K562 (cell line): ENCODE data around the gene MAML1. TPM values are rescaled to one million over a fixed set of nuclear protein-coding genes. Genes with fewer than 3 reads are reported as not detected.

ENCODE experiments used
- ATAC-seq: fragments of 200-7000 bp; cut with Tn5 transposase; 3 replicates; pipeline ENCODE4 v1.9.1; 2020; ENCODE audit warnings: moderate library complexity
- BruUV-seq: library from RNA; stranded (reverse); fragments of 400-500 nt; replicated peaks from 2 replicates; lab custom pipeline; 2021; lab: Mats Ljungman, UMichigan
- CTCF ChIA-PET: fragments of 300-600 bp; formaldehyde crosslinking; extraction: SDS; loops from one replicate; lab custom pipeline; 2021; ENCODE audit warnings: low intra/inter-chr PET ratio; lab: Yijun Ruan, JAX
- POLR2A ChIA-PET: fragments of 300-600, 350-650 bp; sonication (Branson Sonifier 250); formaldehyde crosslinking; extraction: SDS; loops from one replicate; lab custom pipeline; 2021; ENCODE audit warnings: antibody characterized with exemption, inconsistent platforms; lab: Yijun Ruan, JAX
- DNase-seq, 4 experiments: peaks; one replicate each; pipeline versions ENCODE4 v3.0.0 to v3.0.0-alpha.2; 2011 to 2018; ENCODE audit warnings: low spot score in 3 of 4, mixed read lengths in 3 of 4; ENCODE audit errors: extremely low read depth in 1 of 4
- FAIRE-seq: peaks from 2 replicates; lab custom pipeline; 2011; peaks lifted over from hg19 to GRCh38; lab: Jason Lieb, UNC
- H2AFZ ChIP-seq: 2 replicates; pipeline ENCODE4 v1.6.0; 2011; ENCODE audit warnings: low read depth, low read length, control low read depth, inconsistent platforms
- H3K27ac ChIP-seq: fragments of 200-600 bp; 3 replicates; pipeline ENCODE4 v1.8.0; 2011; ENCODE audit warnings: low read depth, mild to moderate bottlenecking, control low read depth, inconsistent platforms, low read length, moderate library complexity, mixed read lengths; ENCODE audit errors: extremely low read depth
- H3K27me3 ChIP-seq, 2 experiments: fragments of 300-600 bp in 1 of 2; 2 replicates in 1 of 2; 3 replicates in 1 of 2; pipeline versions ENCODE4 v1.6.0 to v1.8.0; 2011; ENCODE audit warnings: inconsistent platforms in 2 of 2, low read length in 2 of 2, mild to moderate bottlenecking in 1 of 2, mixed read lengths in 1 of 2, moderate library complexity in 1 of 2; ENCODE audit not compliant: control insufficient read depth in 2 of 2, insufficient read depth in 2 of 2
- H3K36me3 ChIP-seq: fragments of 300-600 bp; 3 replicates; pipeline ENCODE4 v1.8.0; 2011; ENCODE audit warnings: mild to moderate bottlenecking, low read length, inconsistent platforms; ENCODE audit not compliant: control insufficient read depth, insufficient read depth
- H3K4me1 ChIP-seq, 2 experiments: fragments of 200-600 bp in 1 of 2; replicated peaks in 1 of 2; 2 replicates in 1 of 2; 3 replicates in 1 of 2; pipeline versions ENCODE4 v1.5.1 to v1.8.0; 2011; ENCODE audit warnings: inconsistent platforms in 2 of 2, low read length in 2 of 2, mild to moderate bottlenecking in 1 of 2, mixed read lengths in 1 of 2, moderate library complexity in 1 of 2; ENCODE audit not compliant: control insufficient read depth in 2 of 2, insufficient read depth in 2 of 2
- H3K4me2 ChIP-seq: 2 replicates; pipeline ENCODE4 v1.6.1; 2011; ENCODE audit warnings: low read length, control low read depth, inconsistent platforms, mixed read lengths; ENCODE audit not compliant: insufficient read depth
- H3K4me3 ChIP-seq: fragments of 200-600 bp; sonication (generic), shearing (Covaris generic); 2 replicates; pipeline ENCODE4 v1.5.1; 2016; ENCODE audit warnings: control low read depth, inconsistent platforms
- H3K79me2 ChIP-seq: fragments of 200-600 bp; 3 replicates; pipeline ENCODE4 v1.8.0; 2011; ENCODE audit warnings: low read length, inconsistent platforms; ENCODE audit not compliant: control insufficient read depth, insufficient read depth
- H3K9ac ChIP-seq, 2 experiments: 2 replicates each; pipeline versions ENCODE4 v1.6.0 to v1.6.1; 2011; ENCODE audit warnings: low read depth in 2 of 2, low read length in 2 of 2, control low read depth in 1 of 2, inconsistent platforms in 1 of 2, mild to moderate bottlenecking in 1 of 2, mixed read lengths in 1 of 2; ENCODE audit not compliant: insufficient read depth in 1 of 2
- H3K9me1 ChIP-seq: one replicate; pipeline ENCODE4 v1.6.0; 2011; ENCODE audit warnings: inconsistent platforms, mild to moderate bottlenecking, low read length, moderate library complexity; ENCODE audit not compliant: control insufficient read depth, insufficient read depth
- H3K9me3 ChIP-seq: replicated peaks from 2 replicates; pipeline ENCODE4 v1.5.1; 2011; ENCODE audit warnings: low read depth, low read length, inconsistent platforms; ENCODE audit not compliant: control insufficient read depth, insufficient read depth
- H4K20me1 ChIP-seq: replicated peaks from 2 replicates; pipeline ENCODE4 v1.6.1; 2011; ENCODE audit warnings: low read length, inconsistent platforms, mixed read lengths; ENCODE audit not compliant: control insufficient read depth, insufficient read depth
- ELF2 ChIP-seq: fragments of 250-450 bp; sonication (Bioruptor Pico); IDR thresholded peaks from 2 replicates; pipeline ENCODE4 v1.5.0; 2021; ENCODE audit warnings: mild to moderate bottlenecking
- ESRRA ChIP-seq: fragments of 450-650 bp; IDR thresholded peaks from 2 replicates; pipeline ENCODE4 v1.6.1; 2014; ENCODE audit warnings: low read depth, mild to moderate bottlenecking, moderate library complexity, borderline replicate concordance
- GTF2F1 ChIP-seq: IDR thresholded peaks from 2 replicates; pipeline ENCODE4 v1.6.1; 2011; ENCODE audit warnings: low read depth, low read length, improper control_type of control experiment
- KDM4B ChIP-seq, 2 experiments: fragments of 450-650 bp in 1 of 2; sonication (generic) in 1 of 2; IDR thresholded peaks; 2 replicates each; pipeline ENCODE4 v1.6.1; 2016 to 2017; ENCODE audit warnings: borderline replicate concordance in 2 of 2, antibody characterized with exemption in 1 of 2, low read depth in 1 of 2, mild to moderate bottlenecking in 1 of 2
- NFE2L1 ChIP-seq: fragments of 450-650 bp; IDR thresholded peaks from 2 replicates; pipeline ENCODE4 v1.6.1; 2016; ENCODE audit warnings: missing genetic modification characterization, low read depth, mild to moderate bottlenecking, missing compliant biosample characterization, moderate library complexity, borderline replicate concordance
- NFIX ChIP-seq: fragments of 250-450 bp; sonication (Bioruptor Pico); IDR thresholded peaks from 2 replicates; pipeline ENCODE4 v1.4.0; 2020; ENCODE audit warnings: low read depth, mild to moderate bottlenecking, moderate library complexity
- NONO ChIP-seq, 2 experiments: fragments of 200-400 bp in 1 of 2; fragments of 450-650 bp in 1 of 2; formaldehyde crosslinking in 1 of 2; IDR thresholded peaks; 2 replicates each; pipeline ENCODE4 v1.6.1; 2017; ENCODE audit warnings: low read depth in 2 of 2, mild to moderate bottlenecking in 2 of 2, moderate library complexity in 2 of 2, low read length in 1 of 2
- POLR2H ChIP-seq: IDR thresholded peaks from 2 replicates; pipeline ENCODE4 v1.6.1; 2016; ENCODE audit warnings: missing genetic modification characterization, low read depth, mild to moderate bottlenecking, control low read depth, missing compliant biosample characterization, moderate library complexity
- SMARCC2 ChIP-seq: fragments of 450-650 bp; IDR thresholded peaks from 2 replicates; pipeline ENCODE4 v1.6.1; 2017; ENCODE audit warnings: antibody characterized with exemption, moderate library complexity, mild to moderate bottlenecking, low read depth
- STAT5A ChIP-seq: IDR thresholded peaks from 2 replicates; pipeline ENCODE4 v1.6.1; 2012; ENCODE audit warnings: low read length, inconsistent platforms, borderline replicate concordance
- ZNF197 ChIP-seq: fragments of 200-800 bp; sonication (Bioruptor generic); IDR thresholded peaks from 2 replicates; pipeline ENCODE4 v1.6.1; 2016; ENCODE audit warnings: low read depth, missing genetic modification characterization, missing compliant biosample characterization
- ZNF445 ChIP-seq: fragments of 250-450 bp; sonication (Bioruptor Pico); IDR thresholded peaks from 2 replicates; pipeline ENCODE4 v1.4.0; 2020; ENCODE audit warnings: low read depth, mild to moderate bottlenecking, moderate library complexity
- WGBS: fragments of 100-300 bp; shearing (Covaris generic); methylation state at CpG from one replicate; pipeline ENCODE4 v1.1.6; 2016; ENCODE audit warnings: low coverage, mixed read lengths; ENCODE audit not compliant: insufficient coverage; ENCODE audit errors: missing lambda C conversion rate; 5-methylcytosine and 5-hydroxymethylcytosine counted together
- in situ Hi-C: fragments of 300-500 bp; cut with MboI; formaldehyde crosslinking; loops from 4 replicates; pipeline ENCODE4 v1.15.0; 2018; ENCODE audit warnings: inconsistent platforms, mixed read lengths
- intact Hi-C: fragments of 100-400 bp; cut with micrococcal nuclease; formaldehyde crosslinking; loops from 2 replicates; pipeline ENCODE4 v1.14.2; 2022
- polyA plus RNA-seq, 8 experiments: library from polyadenylated mRNA; depleted of rRNA in 4 of 8; stranded (reverse) in 5 of 8; unstranded in 3 of 8; fragments of >200 nt; fragmentation: Nextera tagmentation in 2 of 8; fragmentation: Illumina TruSeq in 1 of 8; extraction: Ambion mirVana in 2 of 8; extraction: Trizol in 1 of 8; gene quantifications; 2 replicates each; pipeline versions ENCODE4 v1.2.1 to v1.2.3, GENCODE V29; 2011 to 2014; ENCODE audit warnings: inconsistent platforms in 1 of 8, missing spikeins in 1 of 8
- total RNA-seq, 7 experiments: library from RNA; depleted of rRNA in 6 of 7; stranded (reverse); fragments of >200 nt in 6 of 7; fragmentation: Illumina TruSeq in 2 of 7; extraction: Trizol in 2 of 7; gene quantifications; 2 replicates each; pipeline versions ENCODE4 v1.2.1 to v1.2.3, GENCODE V29; 2011 to 2021; ENCODE audit warnings: low replicate concordance in 1 of 7
- TF ChIP-seq, protein P1 (sequence below), 2 experiments: fragments of 450-650 bp; conservative IDR thresholded peaks; 2 replicates each; pipeline ENCODE4 v1.6.1; 2017; ENCODE audit warnings: mild to moderate bottlenecking in 2 of 2, moderate library complexity in 2 of 2
- TF ChIP-seq, protein P2 (sequence below): fragments of 150-350 bp; conservative IDR thresholded peaks from 2 replicates; pipeline ENCODE4 v1.6.1; 2014; ENCODE audit warnings: low read length
- TF ChIP-seq, protein P3 (sequence below): IDR thresholded peaks from 3 replicates; pipeline ENCODE4 v1.6.1; 2011; ENCODE audit warnings: borderline replicate concordance, mild to moderate bottlenecking; ENCODE audit not compliant: insufficient read length, insufficient read depth

Gene MAML1
- total and polyA plus RNA-seq, 9 of the 15 experiments (the other 6 are each of a cell fraction or from before 2014, with no cell fraction given) = 0.32 to 18.4 (median 7.0) TPM

DNA sequence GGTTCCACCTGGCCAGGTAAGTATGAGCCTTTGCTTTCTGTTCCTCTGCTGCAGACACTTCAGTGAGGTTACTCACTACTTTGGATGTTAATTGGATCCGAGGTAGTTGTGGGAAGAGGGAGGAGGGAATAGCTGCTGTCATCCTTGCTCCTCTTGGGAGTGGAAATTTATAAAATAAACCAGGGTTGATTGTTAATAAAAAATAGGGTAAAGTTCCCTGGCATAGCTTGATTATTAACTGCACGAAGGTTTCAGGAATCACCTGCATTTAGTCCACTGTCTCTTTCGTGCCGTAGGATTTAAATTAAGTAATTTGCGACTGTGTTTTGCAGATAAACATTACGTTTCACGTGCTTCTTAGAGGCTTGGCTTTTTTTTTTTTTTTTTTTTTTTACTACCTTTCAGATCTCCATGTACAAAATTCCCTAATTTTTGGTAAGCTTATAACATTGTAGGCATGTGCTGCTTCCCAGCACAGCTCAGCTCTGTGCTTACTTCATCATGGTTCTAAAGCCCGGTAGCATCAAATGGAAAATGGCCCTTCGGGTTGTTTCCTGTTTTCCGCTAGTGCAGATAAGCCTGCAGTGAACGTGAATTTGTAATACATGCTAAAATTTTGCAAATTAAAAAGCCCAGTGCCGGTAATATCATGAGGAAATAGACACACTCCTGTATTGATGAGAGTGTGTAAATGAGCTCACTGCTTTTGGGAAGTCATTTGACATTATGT, 34.3 kb downstream of the MAML1 start:
- H3K9ac ChIP-seq = peak overlapping the region; percentile 36 to 72; a peak in 3 of 4 replicates
- in situ Hi-C loops (no loop called here), intact Hi-C loops (loop anchor here (5.0 kb wide), 1 partner anchor 40 kb away; the partner anchor contains the start of gene MGAT4B)
- peaks cover 73% of the 10 kb centered on the region for H3K36me3 ChIP-seq
- peak overlapping the region; percentile 69 for H3K27ac ChIP-seq
- no TSS peak for BruUV-seq
- ChIA-PET POLR2A (interaction anchor here (1.0 to 2.8 kb wide), 5 partner anchors 12 to 54 kb away, joined by 3 to 8 read pairs (median 4); partner anchors contain the start of gene SQSTM1), CTCF (interaction anchor here (0.6 kb wide), 1 partner anchor 41 kb away, joined by 3 read pairs; no protein-coding TSS in a partner anchor)
- H4K20me1 ChIP-seq = peaks cover 40% of the 10 kb centered on the region
- peaks cover 60% of the 10 kb centered on the region for H3K79me2 ChIP-seq
- H3K4me3 ChIP-seq = no peak overlapping the region
- H3K9me3 ChIP-seq = no peaks in the 10 kb centered on the region
- TF ChIP-seq ZNF445 (no peak), ESRRA (no peak), STAT5A (no peak), NFE2L1 (tag) (no peak), ELF2 (CRISPR knock-in tag) (no peak), SMARCC2 (no peak), ZNF197 (no peak), NFIX (CRISPR knock-in tag) (no peak), NONO (IDR thresholded peaks at IDR 0.05; ENCODE audit: low read depth in 2 of 2, low read length in 1 of 2) (no peak), POLR2H (tag) (no peak), GTF2F1 (no peak), KDM4B (IDR thresholded peaks at IDR 0.05; ENCODE audit: borderline replicate concordance in 2 of 2, low read depth in 1 of 2) (no peak)
- TF ChIP-seq, protein P1, sequence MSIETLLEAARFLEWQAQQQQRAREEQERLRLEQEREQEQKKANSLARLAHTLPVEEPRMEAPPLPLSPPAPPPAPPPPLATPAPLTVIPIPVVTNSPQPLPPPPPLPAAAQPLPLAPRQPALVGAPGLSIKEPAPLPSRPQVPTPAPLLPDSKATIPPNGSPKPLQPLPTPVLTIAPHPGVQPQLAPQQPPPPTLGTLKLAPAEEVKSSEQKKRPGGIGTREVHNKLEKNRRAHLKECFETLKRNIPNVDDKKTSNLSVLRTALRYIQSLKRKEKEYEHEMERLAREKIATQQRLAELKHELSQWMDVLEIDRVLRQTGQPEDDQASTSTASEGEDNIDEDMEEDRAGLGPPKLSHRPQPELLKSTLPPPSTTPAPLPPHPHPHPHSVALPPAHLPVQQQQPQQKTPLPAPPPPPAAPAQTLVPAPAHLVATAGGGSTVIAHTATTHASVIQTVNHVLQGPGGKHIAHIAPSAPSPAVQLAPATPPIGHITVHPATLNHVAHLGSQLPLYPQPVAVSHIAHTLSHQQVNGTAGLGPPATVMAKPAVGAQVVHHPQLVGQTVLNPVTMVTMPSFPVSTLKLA (conservative IDR thresholded peaks at IDR 0.05) = no peak
- TF ChIP-seq, protein P2, sequence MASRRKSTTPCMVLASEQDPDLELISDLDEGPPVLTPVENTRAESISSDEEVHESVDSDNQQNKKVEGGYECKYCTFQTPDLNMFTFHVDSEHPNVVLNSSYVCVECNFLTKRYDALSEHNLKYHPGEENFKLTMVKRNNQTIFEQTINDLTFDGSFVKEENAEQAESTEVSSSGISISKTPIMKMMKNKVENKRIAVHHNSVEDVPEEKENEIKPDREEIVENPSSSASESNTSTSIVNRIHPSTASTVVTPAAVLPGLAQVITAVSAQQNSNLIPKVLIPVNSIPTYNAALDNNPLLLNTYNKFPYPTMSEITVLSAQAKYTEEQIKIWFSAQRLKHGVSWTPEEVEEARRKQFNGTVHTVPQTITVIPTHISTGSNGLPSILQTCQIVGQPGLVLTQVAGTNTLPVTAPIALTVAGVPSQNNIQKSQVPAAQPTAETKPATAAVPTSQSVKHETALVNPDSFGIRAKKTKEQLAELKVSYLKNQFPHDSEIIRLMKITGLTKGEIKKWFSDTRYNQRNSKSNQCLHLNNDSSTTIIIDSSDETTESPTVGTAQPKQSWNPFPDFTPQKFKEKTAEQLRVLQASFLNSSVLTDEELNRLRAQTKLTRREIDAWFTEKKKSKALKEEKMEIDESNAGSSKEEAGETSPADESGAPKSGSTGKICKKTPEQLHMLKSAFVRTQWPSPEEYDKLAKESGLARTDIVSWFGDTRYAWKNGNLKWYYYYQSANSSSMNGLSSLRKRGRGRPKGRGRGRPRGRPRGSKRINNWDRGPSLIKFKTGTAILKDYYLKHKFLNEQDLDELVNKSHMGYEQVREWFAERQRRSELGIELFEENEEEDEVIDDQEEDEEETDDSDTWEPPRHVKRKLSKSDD = no peak
- TF ChIP-seq, protein P3, sequence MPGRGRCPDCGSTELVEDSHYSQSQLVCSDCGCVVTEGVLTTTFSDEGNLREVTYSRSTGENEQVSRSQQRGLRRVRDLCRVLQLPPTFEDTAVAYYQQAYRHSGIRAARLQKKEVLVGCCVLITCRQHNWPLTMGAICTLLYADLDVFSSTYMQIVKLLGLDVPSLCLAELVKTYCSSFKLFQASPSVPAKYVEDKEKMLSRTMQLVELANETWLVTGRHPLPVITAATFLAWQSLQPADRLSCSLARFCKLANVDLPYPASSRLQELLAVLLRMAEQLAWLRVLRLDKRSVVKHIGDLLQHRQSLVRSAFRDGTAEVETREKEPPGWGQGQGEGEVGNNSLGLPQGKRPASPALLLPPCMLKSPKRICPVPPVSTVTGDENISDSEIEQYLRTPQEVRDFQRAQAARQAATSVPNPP = no peak
- peaks cover 14% of the 10 kb centered on the region for H3K9me1 ChIP-seq
- no peaks in the 10 kb centered on the region for H3K27me3 ChIP-seq
- WGBS = 65% methylated on average over 10 of the region's 12 CpGs
- H3K4me1 ChIP-seq = peaks cover 25 to 38% of the 10 kb centered on the region in 2 experiments
- peak overlapping the region; percentile 46 for H3K4me2 ChIP-seq
- ATAC-seq (no peak), FAIRE-seq (no peak), DNase-seq (no peak)
- 0 out of 2 replicates have a peak overlapping the region, but pooled peaks have one; percentile 17 for H2AFZ ChIP-seq
